Measurements from ENCODE around the gene FNIP1. TPM values are rescaled to one million over a fixed set of nuclear protein-coding genes. Genes with fewer than 3 reads are reported as not detected.
A peak's percentile ranks its signal among the peaks of the same experiment; 100 is the strongest.

FNIP1 gene
- total and polyA plus RNA-seq, 10 donors, result 3.6 to 53.4 (median 38.7) TPM

GRCh38 chr5:131634666-131634995 lies 162.2 kb downstream of the FNIP1 start:
- no peaks in the 10 kb centered on the region for H3K27me3 ChIP-seq (replicated peaks in 1 of 7)
- H3K36me3 ChIP-seq, result peaks cover 0 to 6% (median 0%) of the 10 kb centered on the region in 6 donors
- 0% methylated on average over 16 to 21 of the region's 21 CpGs for whole genome bisulfite sequencing, 5 donors
- no peak for DNase-seq
- intact Hi-C loops (cut with DNase I; ENCODE audit: low total_unique reads), result loop anchor here (5.0 kb wide), 1 partner anchor 37 kb away; no protein-coding TSS in a partner anchor
- H3K27ac ChIP-seq, result peak overlapping the region; percentile 89 to 100 (median 100)
- peaks cover 17 to 70% (median 51%) of the 10 kb centered on the region in 6 donors for H3K4me1 ChIP-seq
- TF ChIP-seq, protein P1, sequence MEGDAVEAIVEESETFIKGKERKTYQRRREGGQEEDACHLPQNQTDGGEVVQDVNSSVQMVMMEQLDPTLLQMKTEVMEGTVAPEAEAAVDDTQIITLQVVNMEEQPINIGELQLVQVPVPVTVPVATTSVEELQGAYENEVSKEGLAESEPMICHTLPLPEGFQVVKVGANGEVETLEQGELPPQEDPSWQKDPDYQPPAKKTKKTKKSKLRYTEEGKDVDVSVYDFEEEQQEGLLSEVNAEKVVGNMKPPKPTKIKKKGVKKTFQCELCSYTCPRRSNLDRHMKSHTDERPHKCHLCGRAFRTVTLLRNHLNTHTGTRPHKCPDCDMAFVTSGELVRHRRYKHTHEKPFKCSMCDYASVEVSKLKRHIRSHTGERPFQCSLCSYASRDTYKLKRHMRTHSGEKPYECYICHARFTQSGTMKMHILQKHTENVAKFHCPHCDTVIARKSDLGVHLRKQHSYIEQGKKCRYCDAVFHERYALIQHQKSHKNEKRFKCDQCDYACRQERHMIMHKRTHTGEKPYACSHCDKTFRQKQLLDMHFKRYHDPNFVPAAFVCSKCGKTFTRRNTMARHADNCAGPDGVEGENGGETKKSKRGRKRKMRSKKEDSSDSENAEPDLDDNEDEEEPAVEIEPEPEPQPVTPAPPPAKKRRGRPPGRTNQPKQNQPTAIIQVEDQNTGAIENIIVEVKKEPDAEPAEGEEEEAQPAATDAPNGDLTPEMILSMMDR (IDR thresholded peaks at IDR 0.05 in 8 of 11, conservative IDR thresholded peaks at IDR 0.05 in 3 of 11), result peak in 6 of 11 experiments; percentile 15 to 45 (median 28)
- TF ChIP-seq POLR2A (IDR thresholded peaks at IDR 0.05) (no peak), POLR2AphosphoS5 (IDR thresholded peaks at IDR 0.05) (no peak)
- H3K9me3 ChIP-seq, result no peaks in the 10 kb centered on the region
- peak overlapping the region; percentile 57 to 89 (median 70) for H3K4me3 ChIP-seq

GRCh38 chr5:131634238-131634637 lies 162.6 kb downstream of the FNIP1 start:
- WGBS, 5 donors, result 3 to 5% (median 4%) methylated on average over 4 of the region's 4 CpGs
- peak overlapping the region; percentile 57 to 89 (median 70) for H3K4me3 ChIP-seq

GRCh38 chr5:131633830-131634229 lies 163.0 kb downstream of the FNIP1 start:
- no peak for DNase-seq
- peaks cover 17 to 75% (median 53%) of the 10 kb centered on the region in 6 donors for H3K4me1 ChIP-seq
- H3K4me3 ChIP-seq, result peak overlapping the region in 7 of 8 donors; percentile 57 to 89 (median 72)
- intact Hi-C loops (cut with DNase I; ENCODE audit: low total_unique reads), result loop anchor here (5.0 kb wide), 1 partner anchor 37 kb away; no protein-coding TSS in a partner anchor
- H3K27ac ChIP-seq, result peak overlapping the region in 7 of 8 donors; percentile 92 to 100 (median 100)
- WGBS, 5 donors, result 42 to 50% (median 44%) methylated on average over 5 of the region's 5 CpGs
- H3K36me3 ChIP-seq, result peaks cover 0 to 6% (median 0%) of the 10 kb centered on the region in 6 donors
- TF ChIP-seq, protein P1 (IDR thresholded peaks at IDR 0.05 in 8 of 11, conservative IDR thresholded peaks at IDR 0.05 in 3 of 11), result no peak
- TF ChIP-seq POLR2A (IDR thresholded peaks at IDR 0.05), result no peak
- TF ChIP-seq POLR2AphosphoS5 (IDR thresholded peaks at IDR 0.05), result no peak
- H3K27me3 ChIP-seq (replicated peaks in 1 of 7), result no peaks in the 10 kb centered on the region
- no peaks in the 10 kb centered on the region for H3K9me3 ChIP-seq

More at GRCh38 chr5:131634238-131634637, 162.6 kb downstream of the FNIP1 start:
- H3K36me3 ChIP-seq, result peaks cover 0 to 6% (median 0%) of the 10 kb centered on the region in 6 donors
- TF ChIP-seq, protein P1 (IDR thresholded peaks at IDR 0.05 in 8 of 11, conservative IDR thresholded peaks at IDR 0.05 in 3 of 11), result no peak
- TF ChIP-seq POLR2A (IDR thresholded peaks at IDR 0.05) (no peak), POLR2AphosphoS5 (IDR thresholded peaks at IDR 0.05) (no peak)
- DNase-seq, result no peak
- no peaks in the 10 kb centered on the region for H3K27me3 ChIP-seq (replicated peaks in 1 of 7)
- H3K9me3 ChIP-seq, result no peaks in the 10 kb centered on the region
- intact Hi-C loops (cut with DNase I; ENCODE audit: low total_unique reads), result loop anchor here (5.0 kb wide), 1 partner anchor 37 kb away; no protein-coding TSS in a partner anchor
- H3K27ac ChIP-seq, result peak overlapping the region; percentile 89 to 100 (median 100)
- H3K4me1 ChIP-seq, result peaks cover 17 to 71% (median 52%) of the 10 kb centered on the region in 6 donors

DNA sequence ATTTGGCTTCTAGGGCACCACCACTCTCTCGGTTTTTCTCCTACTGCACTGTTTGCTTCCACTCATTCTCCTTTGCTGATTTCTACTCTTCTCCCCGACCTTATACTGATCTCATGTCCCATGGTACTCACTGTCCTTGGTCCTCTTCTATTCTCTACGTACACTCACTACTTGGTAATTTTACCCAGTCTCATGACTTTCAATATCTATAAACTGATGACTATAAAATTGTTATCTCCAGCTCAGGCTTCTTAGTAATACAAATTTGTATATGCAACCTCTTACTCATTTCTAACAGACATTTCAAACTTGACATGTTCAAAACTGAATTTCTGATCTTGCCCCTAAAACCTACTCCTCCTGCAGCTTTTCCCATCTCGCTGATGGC lies 165.9 kb downstream of the FNIP1 start:
- no peak for DNase-seq
- Histone ChIP-seq H3K4me3 (no peak overlapping the region), H3K4me1 (peaks cover 12 to 87% (median 48%) of the 10 kb centered on the region in 6 donors), H3K36me3 (peaks cover 0 to 6% (median 0%) of the 10 kb centered on the region in 6 donors), H3K27ac (peak overlapping the region in 1 of 8 donors; percentile 6), H3K9me3 (no peaks in the 10 kb centered on the region), H3K27me3 (replicated peaks in 1 of 7) (no peaks in the 10 kb centered on the region)
- intact Hi-C loops (cut with DNase I; ENCODE audit: low total_unique reads), result loop anchor here (5.0 kb wide), 1 partner anchor 34 kb away; no protein-coding TSS in a partner anchor
- TF ChIP-seq, protein P1 (IDR thresholded peaks at IDR 0.05 in 8 of 11, conservative IDR thresholded peaks at IDR 0.05 in 3 of 11), result no peak
- TF ChIP-seq POLR2AphosphoS5 (IDR thresholded peaks at IDR 0.05) (no peak), POLR2A (IDR thresholded peaks at IDR 0.05) (no peak)
- 74 to 85% (median 84%) methylated on average over 4 of the region's 4 CpGs for WGBS, 5 donors

Measured in spleen (tissue), 11 donors.